Thyroid gland (tissue), 4 donors: Measurements from ENCODE around the gene PYDC2.

ENCODE experiments used
- CTCF ChIP-seq, 6 experiments: fragments of 200-600 bp in 3 of 6; fragments of 450-650 bp in 3 of 6; sonication (generic) in 3 of 6; IDR thresholded peaks; one replicate each; pipeline ENCODE4 v1.5.1; 2016 to 2019; ENCODE audit warnings: antibody characterized with exemption in 6 of 6, mild to moderate bottlenecking in 2 of 6, inconsistent platforms in 1 of 6, moderate library complexity in 1 of 6
- POLR2A ChIP-seq, 2 donors: fragments of 450-650 bp; IDR thresholded peaks; one replicate each; pipeline ENCODE4 v1.6.1; 2017; ENCODE audit warnings: antibody characterized with exemption in 2 of 2, mild to moderate bottlenecking in 2 of 2, moderate library complexity in 1 of 2

- TF ChIP-seq POLR2A (IDR thresholded peaks at IDR 0.05) (no peak), CTCF (IDR thresholded peaks at IDR 0.05) (no peak)
Observed at GRCh38 chr3:191434024-191434423, 26.9 kb upstream of the PYDC2 start.
